ENCODE results near the gene SLC25A1. TPM values are rescaled to one million over a fixed set of nuclear protein-coding genes. Genes with fewer than 3 reads are reported as not detected.

The SLC25A1 gene
- total RNA-seq, 1 donor: 63.7 TPM

GRCh38 chr22:19168088-19168890 lies 10.2 kb downstream of the SLC25A1 start:
- Histone ChIP-seq H3K4me2 (ENCODE audit: insufficient read depth, low read length) (no peak overlapping the region), H3K4me3 (ENCODE audit: insufficient read depth, low read length) (no peak overlapping the region), H3K79me2 (ENCODE audit: insufficient read depth, low read length) (peaks cover 31% of the 10 kb centered on the region), H3K27ac (ENCODE audit: low read depth, low read length) (no peak overlapping the region), H3K36me3 (ENCODE audit: insufficient read depth, low read length) (no peaks in the 10 kb centered on the region), H3K4me1 (ENCODE audit: insufficient read depth, low read length) (peaks cover 19% of the 10 kb centered on the region), H2AFZ (ENCODE audit: low read length) (no peak overlapping the region), H3K9me3 (ENCODE audit: low read depth, low read length) (no peaks in the 10 kb centered on the region), H4K20me1 (ENCODE audit: insufficient read depth, low read length) (peaks cover 7% of the 10 kb centered on the region), H3K27me3 (ENCODE audit: insufficient read depth, low read length) (peaks cover 31% of the 10 kb centered on the region)
- DNase-seq (ENCODE audit: insufficient read length, low spot score, missing footprints): peak; percentile 53
- no peak for TF ChIP-seq CTCF (IDR thresholded peaks at IDR 0.05; ENCODE audit: extremely low read depth, low read depth, low read length)

GRCh38 chr22:19167106-19167869 lies 11.2 kb downstream of the SLC25A1 start:
- Histone ChIP-seq H3K4me1 (ENCODE audit: insufficient read depth, low read length) (peaks cover 9% of the 10 kb centered on the region), H3K4me2 (ENCODE audit: insufficient read depth, low read length) (no peak overlapping the region), H3K36me3 (ENCODE audit: insufficient read depth, low read length) (no peaks in the 10 kb centered on the region), H3K27ac (ENCODE audit: low read depth, low read length) (no peak overlapping the region), H3K4me3 (ENCODE audit: insufficient read depth, low read length) (no peak overlapping the region), H3K79me2 (ENCODE audit: insufficient read depth, low read length) (peaks cover 21% of the 10 kb centered on the region), H4K20me1 (ENCODE audit: insufficient read depth, low read length) (no peaks in the 10 kb centered on the region), H3K9me3 (ENCODE audit: low read depth, low read length) (no peaks in the 10 kb centered on the region), H2AFZ (ENCODE audit: low read length) (no peak overlapping the region), H3K27me3 (ENCODE audit: insufficient read depth, low read length) (peaks cover 31% of the 10 kb centered on the region)
- DNase-seq (ENCODE audit: insufficient read length, low spot score, missing footprints): peak; percentile 32
- TF ChIP-seq CTCF (IDR thresholded peaks at IDR 0.05; ENCODE audit: extremely low read depth, low read depth, low read length): no peak

- peak; percentile 42 for DNase-seq (ENCODE audit: insufficient read length, low spot score, missing footprints)
- Histone ChIP-seq H2AFZ (ENCODE audit: low read length) (no peak overlapping the region), H3K36me3 (ENCODE audit: insufficient read depth, low read length) (no peaks in the 10 kb centered on the region)
Measured at GRCh38 chr22:19166421-19166820, 12.1 kb downstream of the SLC25A1 start.

More at GRCh38 chr22:19166421-19166820, 12.1 kb downstream of the SLC25A1 start:
- no peaks in the 10 kb centered on the region for H4K20me1 ChIP-seq (ENCODE audit: insufficient read depth, low read length)
- H3K4me1 ChIP-seq (ENCODE audit: insufficient read depth, low read length): peaks cover 6% of the 10 kb centered on the region
- H3K9me3 ChIP-seq (ENCODE audit: low read depth, low read length): no peaks in the 10 kb centered on the region
- H3K79me2 ChIP-seq (ENCODE audit: insufficient read depth, low read length): peaks cover 12% of the 10 kb centered on the region
- no peak overlapping the region for H3K4me2 ChIP-seq (ENCODE audit: insufficient read depth, low read length)
- no peak overlapping the region for H3K4me3 ChIP-seq (ENCODE audit: insufficient read depth, low read length)
- H3K27me3 ChIP-seq (ENCODE audit: insufficient read depth, low read length): peaks cover 33% of the 10 kb centered on the region
- no peak overlapping the region for H3K27ac ChIP-seq (ENCODE audit: low read depth, low read length)
- no peak for TF ChIP-seq CTCF (IDR thresholded peaks at IDR 0.05; ENCODE audit: extremely low read depth, low read depth, low read length)
